ENCODE results near the gene RAB5IF.

DNA sequence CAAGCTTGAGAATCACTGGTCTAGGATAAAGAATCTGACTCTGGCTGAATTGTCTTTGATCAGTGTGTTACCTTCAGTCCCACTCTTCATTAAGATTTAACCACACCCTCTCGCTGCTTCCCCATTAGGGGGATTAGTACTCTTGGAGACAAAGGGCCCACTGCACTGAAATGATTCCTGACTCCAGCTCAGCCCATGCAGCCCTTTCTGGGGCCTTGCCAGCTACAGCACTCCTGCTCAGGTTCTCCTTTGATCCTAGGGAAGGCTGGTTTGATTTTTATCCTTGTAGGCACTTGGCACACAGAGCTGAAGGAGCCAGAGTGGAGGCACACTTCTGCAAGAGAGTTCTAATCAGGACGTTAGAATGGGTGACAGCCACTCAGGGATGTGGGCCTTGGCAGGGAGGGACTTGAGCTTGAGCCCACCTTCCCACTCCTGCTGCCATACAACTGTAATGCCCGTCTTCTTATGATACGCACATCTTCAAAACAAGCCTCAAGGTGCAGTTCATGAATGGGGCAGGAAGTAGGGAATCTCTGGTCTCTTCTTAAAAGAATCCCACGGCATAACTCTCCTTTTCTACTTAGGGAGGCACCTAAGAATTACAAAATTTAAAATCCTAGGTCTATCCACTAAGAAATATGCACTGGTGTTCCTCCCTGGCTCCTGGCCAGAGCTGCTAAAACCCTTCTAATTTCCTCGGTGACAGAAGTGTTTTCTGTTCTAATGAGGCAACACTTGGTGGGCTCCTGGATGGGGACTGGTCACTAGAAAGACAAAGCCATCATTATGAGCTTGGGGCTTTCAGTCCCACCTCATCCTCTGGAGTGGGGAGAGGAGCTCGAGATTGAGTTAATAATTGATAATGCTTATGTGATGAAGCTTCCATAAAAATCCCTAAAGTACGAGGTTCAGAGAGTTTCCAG lies 41.9 kb downstream of the RAB5IF start:
- TF ChIP-seq TCF12 (IDR thresholded peaks at IDR 0.05; ENCODE audit: low read depth, low read length): no peak
- no peak for TF ChIP-seq TBL1XR1 (IDR thresholded peaks at IDR 0.05; ENCODE audit: low read depth, low read length)
- TF ChIP-seq, protein P1, sequence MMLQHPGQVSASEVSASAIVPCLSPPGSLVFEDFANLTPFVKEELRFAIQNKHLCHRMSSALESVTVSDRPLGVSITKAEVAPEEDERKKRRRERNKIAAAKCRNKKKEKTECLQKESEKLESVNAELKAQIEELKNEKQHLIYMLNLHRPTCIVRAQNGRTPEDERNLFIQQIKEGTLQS (IDR thresholded peaks at IDR 0.05; ENCODE audit: borderline replicate concordance, extremely low read depth, low read depth, low read length): no peak
- TF ChIP-seq FOXM1 (IDR thresholded peaks at IDR 0.05; ENCODE audit: low read depth, low read length): no peak
- TF ChIP-seq POLR2AphosphoS5 (IDR thresholded peaks at IDR 0.05; ENCODE audit: low read length): no peak
- TF ChIP-seq ZNF217 (IDR thresholded peaks at IDR 0.05): no peak
- TF ChIP-seq HDAC2 (IDR thresholded peaks at IDR 0.05): no peak
- TF ChIP-seq POLR2A (IDR thresholded peaks at IDR 0.05; ENCODE audit: low read depth, low read length): no peak
- no peak for TF ChIP-seq YY1 (IDR thresholded peaks at IDR 0.05; ENCODE audit: low read depth, low read length)
- TF ChIP-seq ATF7 (IDR thresholded peaks at IDR 0.05; ENCODE audit: low read depth): no peak
- TF ChIP-seq, protein P2, sequence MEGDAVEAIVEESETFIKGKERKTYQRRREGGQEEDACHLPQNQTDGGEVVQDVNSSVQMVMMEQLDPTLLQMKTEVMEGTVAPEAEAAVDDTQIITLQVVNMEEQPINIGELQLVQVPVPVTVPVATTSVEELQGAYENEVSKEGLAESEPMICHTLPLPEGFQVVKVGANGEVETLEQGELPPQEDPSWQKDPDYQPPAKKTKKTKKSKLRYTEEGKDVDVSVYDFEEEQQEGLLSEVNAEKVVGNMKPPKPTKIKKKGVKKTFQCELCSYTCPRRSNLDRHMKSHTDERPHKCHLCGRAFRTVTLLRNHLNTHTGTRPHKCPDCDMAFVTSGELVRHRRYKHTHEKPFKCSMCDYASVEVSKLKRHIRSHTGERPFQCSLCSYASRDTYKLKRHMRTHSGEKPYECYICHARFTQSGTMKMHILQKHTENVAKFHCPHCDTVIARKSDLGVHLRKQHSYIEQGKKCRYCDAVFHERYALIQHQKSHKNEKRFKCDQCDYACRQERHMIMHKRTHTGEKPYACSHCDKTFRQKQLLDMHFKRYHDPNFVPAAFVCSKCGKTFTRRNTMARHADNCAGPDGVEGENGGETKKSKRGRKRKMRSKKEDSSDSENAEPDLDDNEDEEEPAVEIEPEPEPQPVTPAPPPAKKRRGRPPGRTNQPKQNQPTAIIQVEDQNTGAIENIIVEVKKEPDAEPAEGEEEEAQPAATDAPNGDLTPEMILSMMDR (IDR thresholded peaks at IDR 0.05 in 2 of 3, conservative IDR thresholded peaks at IDR 0.05 in 1 of 3; ENCODE audit: control insufficient read depth in 2 of 3, extremely low read depth in 1 of 3, insufficient read depth in 1 of 3, low read depth in 3 of 3, low read length in 3 of 3): no peak
- TF ChIP-seq CBX5 (IDR thresholded peaks at IDR 0.05; ENCODE audit: low read depth): no peak
- TF ChIP-seq KDM1A (IDR thresholded peaks at IDR 0.05; ENCODE audit: borderline replicate concordance): no peak
- TF ChIP-seq SREBF2 (IDR thresholded peaks at IDR 0.05; ENCODE audit: low read length): no peak

Data from GM12878 (cell line).